Activated naive CD4-positive, alpha-beta T cell (primary cell): Measurements from ENCODE around the gene C4orf54.

Experiments used
- DNase-seq, 4 experiments: peaks; one replicate each; lab custom pipeline; 2025; lab: John Stamatoyannopoulos, UW

Gene C4orf54

GRCh38 chr4:99617374-99617773, 40.3 kb downstream of the C4orf54 start:
- DNase-seq: no peak

GRCh38 chr4:99615170-99615820, 42.3 kb downstream of the C4orf54 start:
- DNase-seq: no peak

DNA sequence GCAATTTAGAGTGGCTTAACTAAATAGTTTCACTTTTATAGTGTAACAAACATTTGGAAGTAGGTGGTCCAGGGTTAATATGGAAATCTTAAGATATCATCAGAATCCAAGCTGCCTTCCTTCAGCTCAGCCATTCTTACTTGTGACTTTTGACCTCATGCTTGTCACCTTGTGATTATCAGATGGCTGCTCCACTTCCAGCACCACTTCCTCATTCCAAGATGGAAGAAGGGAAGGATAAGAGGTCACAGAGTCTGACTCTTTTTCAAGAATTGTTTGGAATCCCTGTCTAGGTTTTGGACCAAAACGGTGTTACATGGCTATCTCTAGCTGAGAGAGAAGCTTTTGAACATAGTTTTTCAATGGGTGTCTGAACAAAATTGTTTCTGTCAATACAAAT, 43.1 kb downstream of the C4orf54 start:
- no peak for DNase-seq

DNA sequence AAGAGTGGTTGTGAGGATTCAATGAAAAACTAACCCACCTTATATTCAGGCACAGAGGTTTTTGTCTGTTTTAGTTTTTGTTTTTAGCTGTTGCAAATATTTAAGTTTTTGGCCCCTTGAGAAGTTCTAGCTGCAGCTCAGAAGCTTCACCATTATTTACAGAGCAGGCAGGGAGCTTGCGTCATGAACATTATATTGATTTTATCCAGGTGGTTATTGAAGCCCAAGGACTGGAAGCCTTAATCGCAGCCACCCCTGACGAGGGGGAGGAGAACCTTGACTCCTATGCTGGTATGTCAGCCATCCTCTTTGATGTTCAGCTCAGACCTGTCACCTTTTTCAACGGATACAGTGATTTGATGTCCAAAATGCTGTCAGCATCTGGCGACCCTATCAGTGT, 44.9 kb downstream of the C4orf54 start:
- DNase-seq: no peak

GRCh38 chr4:99612281-99612680, 45.3 kb downstream of the C4orf54 start:
- no peak for DNase-seq

DNA sequence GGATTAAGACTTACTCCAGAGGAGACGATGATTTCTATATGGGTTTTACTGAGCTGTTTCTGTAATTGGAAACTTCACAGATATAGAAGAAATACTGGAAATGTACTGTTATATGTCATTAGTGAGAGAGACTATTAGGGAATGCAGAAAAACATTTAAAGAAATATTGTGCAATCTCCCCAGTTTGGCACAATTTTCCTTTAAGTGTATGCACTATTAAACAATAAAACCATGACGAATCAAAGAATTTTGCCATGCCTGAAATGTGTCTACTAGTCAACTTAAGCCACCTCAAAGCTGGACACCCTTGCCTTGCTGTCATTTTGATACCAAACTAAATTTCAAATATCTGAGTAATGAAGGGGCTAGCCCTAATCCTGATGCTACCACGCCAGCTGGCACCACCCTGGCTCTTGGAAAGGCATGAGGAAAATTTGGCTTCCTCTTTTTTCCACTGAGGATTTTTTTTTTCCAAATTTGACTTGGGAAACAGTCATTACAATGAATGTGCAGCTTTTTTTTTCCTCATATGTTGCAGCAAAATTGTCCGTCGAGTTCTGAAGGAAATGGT, 46.9 kb downstream of the C4orf54 start:
- no peak for DNase-seq

DNA sequence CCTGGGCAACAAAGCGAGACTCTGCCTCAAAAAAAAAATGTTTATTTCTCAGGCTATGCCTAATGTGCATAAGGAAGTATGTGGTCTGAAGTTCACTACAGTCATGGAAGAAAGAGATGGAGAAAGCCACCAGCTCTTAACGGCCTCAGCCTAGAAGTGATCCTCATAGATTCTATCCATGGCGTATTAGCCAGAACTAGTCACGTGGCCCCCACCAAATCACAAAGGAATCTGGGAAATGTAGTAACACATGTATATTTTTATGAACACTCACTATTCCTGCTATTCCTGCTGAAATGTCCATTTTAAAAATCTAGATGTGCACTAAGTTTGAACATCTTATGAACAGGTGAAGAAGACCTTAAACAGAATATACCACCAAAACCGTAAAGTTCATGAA, 49.2 kb downstream of the C4orf54 start:
- no peak for DNase-seq
